Measurements from ENCODE around the gene TSFM.
A peak's percentile ranks its signal among the peaks of the same experiment; 100 is the strongest.

Gene TSFM

DNA sequence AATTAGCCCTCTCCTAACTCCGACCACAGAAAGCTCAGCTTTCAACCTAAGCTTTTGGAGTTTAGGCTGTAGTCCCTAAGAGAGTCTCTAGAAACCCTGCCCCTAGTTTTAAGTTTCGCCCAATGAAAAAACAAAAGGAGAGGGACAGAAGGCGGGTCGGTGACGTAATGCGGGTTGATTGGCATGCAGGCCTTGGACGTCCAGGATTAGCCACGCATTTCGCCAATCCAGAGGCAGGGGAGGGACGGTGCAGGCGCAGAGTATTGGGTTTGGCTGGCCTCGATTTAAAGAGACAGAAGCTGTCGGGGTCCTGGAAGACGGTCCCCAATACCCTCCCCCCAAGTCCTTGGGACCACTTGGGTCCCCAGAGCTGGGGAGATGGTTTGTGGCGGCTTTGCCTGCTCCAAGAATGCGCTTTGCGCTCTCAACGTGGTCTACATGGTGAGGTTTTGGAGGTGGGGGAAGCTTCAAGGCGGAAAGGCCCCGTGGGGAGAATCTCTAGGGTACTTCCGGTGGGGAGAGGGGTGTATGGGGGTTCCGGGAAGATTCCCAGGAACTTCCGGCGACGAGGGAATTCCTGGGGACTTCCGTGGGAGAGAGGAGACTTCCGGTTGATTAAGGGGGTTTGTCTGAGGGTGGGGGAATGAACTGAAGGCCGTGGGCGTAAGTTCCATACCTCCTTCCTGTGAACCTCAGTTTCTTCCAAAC lies 37.7 kb upstream of the TSFM start, which contains the start of gene TSPAN31:
TSS of gene TSPAN31 (plus strand) at position 263 of the 708 bp plus-strand sequence. CDS start at position 379, 116 bp downstream.
- in situ Hi-C loops (cut with MboI; ENCODE audit: low pct_unique_long_range_greater_than_20kb, low sequenced_read_pairs) = no loop called here
- peak; percentile 98 for DNase-seq

DNA sequence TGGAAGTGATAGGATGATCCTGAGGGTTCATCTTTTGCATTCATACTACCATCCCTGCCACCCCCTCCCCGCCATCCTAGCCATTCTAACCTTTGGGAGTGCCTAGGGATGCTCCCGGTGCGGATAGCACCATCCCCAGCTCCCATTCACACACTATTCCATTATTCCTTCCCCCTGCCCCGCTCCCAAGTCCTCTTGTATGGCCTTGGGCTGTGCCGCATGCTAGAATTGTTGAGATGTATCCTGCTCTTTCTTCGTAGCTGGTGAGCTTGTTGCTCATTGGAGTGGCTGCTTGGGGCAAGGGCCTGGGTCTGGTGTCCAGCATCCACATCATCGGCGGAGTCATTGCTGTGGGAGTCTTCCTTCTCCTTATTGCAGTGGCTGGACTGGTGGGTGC lies 37.1 kb upstream of the TSFM start:
- in situ Hi-C loops (cut with MboI; ENCODE audit: low pct_unique_long_range_greater_than_20kb, low sequenced_read_pairs) = no loop called here
- no peak for DNase-seq

DNA sequence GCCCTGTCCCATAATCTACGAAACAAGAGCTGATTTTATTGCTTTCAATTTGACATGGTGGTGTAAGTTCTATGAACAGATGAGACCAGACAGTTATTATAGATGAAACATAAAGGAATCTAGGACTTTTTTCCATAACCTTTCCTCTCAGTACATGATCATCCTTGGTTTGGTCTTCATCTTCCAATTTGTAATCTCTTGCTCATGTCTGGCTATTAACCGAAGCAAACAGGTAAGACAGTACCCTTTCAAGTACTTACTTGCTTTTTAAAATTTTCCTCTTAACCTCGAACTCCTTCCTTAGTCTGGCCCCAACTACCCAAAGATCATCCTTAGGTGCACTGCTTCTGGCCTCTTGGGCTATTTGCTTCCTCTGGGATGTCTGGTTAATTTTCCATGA lies 36.6 kb upstream of the TSFM start:
- no peak for DNase-seq

DNA sequence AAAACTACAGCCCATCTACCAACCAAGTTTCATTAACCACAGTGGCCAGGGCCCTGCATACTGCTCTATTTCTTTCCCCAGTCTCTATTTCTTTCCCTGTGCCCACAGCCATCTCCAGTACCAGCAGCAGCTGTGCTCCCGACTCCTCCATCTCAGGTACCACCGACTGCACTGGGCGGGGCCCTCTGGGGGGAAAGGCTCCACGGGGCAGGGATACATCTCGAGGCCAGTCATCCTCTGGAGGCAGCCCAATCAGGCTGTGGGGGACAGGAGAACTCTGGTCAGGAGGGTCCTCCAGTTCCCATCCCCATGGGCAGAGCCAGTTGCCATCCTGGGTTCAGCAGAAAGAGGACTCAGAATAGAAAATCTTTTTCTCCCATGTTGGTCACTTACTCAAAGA lies 33.5 kb upstream of the TSFM start:
- in situ Hi-C loops (cut with MboI; ENCODE audit: low pct_unique_long_range_greater_than_20kb, low sequenced_read_pairs) = no loop called here
- no peak for DNase-seq

More for the DNA sequence above, 36.6 kb upstream of the TSFM start:
- in situ Hi-C loops (cut with MboI; ENCODE audit: low pct_unique_long_range_greater_than_20kb, low sequenced_read_pairs) = no loop called here

DNA sequence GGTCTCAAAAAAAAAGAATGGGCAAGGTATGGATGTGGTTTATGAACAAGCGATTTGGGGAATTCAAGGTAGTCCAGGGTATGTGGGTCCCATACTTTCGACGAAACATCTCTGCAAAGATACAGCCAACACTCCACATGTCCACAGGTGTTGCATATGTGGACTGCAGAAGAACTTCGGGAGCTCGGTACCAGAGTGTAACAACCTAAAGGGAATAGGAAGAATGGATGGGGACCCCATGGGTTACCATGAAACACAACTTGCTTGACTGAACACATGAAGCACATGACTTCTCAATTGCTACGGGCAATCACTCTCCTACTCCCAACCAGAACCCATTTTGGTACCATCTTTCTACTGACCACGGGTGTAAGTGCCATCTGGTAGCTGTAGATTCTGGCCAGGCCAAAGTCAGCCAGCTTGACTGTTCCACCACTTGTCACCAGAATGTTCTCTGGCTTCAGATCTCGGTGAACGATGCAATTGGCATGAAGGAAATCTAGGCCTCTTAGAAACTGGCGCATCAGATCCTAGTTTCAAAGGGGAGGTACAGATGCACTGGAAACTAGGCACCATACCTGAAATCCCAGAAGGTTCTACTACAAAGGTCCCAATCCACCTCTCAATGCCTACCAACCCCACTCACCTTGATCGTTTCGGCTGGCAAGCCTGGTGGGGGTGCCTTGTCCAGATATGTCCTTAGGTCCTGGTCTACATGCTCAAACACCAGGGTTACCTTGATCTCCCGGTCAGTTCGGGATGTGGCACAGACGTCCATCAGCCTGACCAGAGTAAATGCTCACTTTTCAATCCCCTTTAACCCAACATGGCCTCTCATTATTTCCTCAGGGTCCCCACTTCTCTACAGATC lies 31.8 kb upstream of the TSFM start:
- DNase-seq = no peak
- in situ Hi-C loops (cut with MboI; ENCODE audit: low pct_unique_long_range_greater_than_20kb, low sequenced_read_pairs) = no loop called here

DNA sequence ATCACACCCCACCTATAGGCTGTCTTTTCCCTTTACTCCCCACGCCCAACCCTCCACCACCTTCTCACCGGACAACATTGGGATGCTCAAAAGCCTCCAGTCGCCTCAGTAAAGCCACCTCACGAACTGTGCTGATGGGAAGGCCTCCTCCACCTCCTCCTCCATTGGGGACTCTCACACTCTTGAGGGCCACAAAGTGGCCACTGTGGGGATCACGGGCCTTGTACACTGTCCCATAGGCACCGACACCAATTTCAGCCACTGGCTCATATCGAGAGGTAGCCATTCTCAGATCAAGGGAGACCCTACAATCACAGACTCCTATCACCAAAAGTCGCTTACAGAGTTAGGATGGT lies 31.2 kb upstream of the TSFM start:
- in situ Hi-C loops (cut with MboI; ENCODE audit: low pct_unique_long_range_greater_than_20kb, low sequenced_read_pairs) = no loop called here
- DNase-seq = no peak

DNA sequence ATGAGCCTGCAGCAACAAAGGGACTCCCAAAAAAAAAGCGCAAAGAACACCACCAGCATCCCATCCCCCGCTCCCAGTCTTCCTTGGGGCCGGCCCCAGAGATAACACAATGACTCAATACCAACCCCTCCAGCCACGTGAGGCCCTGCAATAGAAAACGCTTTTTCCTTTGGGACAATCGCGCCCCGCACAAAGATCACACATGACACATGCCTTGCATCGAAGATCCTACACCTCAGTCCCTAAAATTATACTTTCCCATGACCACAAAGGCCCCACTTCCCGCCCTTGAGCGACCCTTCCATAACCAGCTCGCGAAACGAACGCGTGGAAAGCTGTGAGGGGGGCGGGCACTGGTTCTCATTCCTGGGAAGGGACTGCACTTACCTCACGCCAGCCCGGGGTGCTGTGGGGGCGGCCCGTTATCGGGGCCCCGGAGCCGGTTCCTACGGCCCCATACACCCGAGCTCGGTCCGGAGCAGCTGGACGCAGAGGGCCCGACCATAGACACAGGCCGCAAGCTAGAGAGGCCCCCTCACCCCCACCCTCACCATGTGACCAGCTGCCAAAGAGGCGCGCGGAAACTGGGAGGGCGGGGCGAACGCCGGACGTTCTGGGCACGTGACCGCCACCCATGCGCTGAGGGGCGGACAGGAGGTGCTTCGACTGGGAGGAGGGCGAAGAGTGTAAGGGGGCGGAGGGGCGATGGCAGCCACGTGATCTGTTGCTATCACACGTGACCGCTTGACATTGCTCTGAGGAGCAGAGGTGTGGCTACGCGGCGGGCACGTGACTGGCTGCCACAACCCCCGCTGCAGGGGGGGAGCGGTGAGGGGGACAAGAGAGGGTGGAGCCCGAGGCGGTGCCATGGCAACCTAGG lies 30.6 kb upstream of the TSFM start, which contains the start of gene CDK4:
TSS of gene CDK4 (minus strand) at position 523 of the 880 bp plus-strand sequence. CDS start 593 bp downstream, outside the sequence.
- in situ Hi-C loops (cut with MboI; ENCODE audit: low pct_unique_long_range_greater_than_20kb, low sequenced_read_pairs) = no loop called here
- DNase-seq = peak; percentile 100

DNA sequence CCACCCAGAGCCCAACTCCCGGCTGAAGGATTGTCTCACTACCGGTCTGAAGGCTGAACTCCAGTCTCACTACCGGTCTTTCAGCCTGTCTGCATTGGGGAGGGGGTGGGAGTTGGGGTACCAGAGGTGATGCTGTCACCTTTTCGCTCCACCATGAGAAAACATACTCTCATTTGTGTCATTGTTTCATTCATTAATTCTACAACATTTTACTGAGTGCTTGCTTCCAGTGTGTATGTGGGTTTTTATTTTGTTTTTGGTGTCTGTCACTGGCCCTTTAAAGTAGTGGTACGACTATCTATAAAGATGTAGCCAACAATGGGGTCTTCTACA lies 30.0 kb upstream of the TSFM start:
- no peak for DNase-seq
- in situ Hi-C loops (cut with MboI; ENCODE audit: low pct_unique_long_range_greater_than_20kb, low sequenced_read_pairs) = no loop called here

DNA sequence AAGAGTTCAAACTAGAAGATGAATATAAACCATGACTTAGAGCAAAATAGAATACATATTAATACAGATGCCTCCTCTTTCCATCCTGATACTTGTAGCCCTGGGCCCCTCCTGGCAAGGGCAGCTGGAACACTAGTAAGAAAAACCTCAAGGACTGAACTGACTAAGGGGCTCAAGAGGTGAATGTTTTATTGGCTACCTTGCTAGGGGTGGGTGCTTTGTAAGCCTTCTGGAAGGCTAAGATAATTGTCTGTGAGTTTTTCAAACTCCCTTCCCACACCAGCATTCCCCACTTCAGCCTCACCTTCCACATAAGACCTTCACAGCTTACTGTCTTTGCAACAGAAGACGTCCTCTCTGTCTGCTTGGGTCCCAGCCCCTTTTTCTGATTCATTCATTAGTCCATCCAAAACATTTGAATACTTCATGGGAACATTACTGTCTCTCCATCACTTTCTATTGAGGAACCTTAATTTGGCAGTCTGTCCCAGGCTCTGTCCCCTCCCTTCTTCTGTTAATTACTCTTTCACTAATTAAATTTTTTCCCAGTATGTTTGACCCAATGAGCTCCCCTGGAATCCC lies 28.7 kb upstream of the TSFM start:
- in situ Hi-C loops (cut with MboI; ENCODE audit: low pct_unique_long_range_greater_than_20kb, low sequenced_read_pairs) = no loop called here
- no peak for DNase-seq

DNA sequence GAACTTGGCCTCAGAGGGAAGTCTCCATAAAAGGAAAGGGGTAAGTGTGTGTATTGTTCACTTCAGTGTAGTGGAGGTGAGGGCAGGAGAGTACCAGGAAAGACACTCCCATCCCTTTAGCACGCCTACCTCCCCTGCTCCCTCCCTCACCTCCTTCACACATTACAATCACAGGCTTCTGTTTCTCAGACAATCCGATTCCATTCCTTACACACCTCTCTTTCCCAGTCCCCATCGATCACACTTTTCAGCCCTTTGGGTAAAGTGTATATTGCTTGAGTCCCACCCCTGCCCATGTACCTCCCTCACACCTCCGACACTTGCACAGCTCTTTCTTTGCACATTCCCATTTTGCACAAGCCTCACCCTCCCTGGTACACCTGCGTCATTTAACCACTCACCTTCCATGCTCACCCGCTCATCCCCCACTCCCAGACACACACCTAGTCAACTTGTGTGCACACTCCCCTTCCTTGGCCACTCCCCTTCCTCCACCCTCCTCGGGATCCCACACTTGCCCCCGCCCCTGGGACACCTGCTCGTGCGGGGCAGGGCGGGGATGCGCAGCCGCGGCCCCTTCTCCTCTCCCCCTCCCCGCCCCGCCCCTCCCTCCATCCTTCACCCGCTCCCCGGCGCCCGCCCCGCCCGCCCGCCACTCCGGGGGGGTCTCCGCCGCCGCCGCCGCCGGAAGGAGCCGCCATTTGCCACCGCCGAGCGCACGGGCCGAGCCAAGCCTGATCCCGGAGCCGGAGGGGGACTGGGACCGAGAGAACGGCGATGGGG lies 28.0 kb upstream of the TSFM start, which contains the start of gene MARCHF9:
TSS of gene MARCHF9 (plus strand) at position 693 of the 783 bp plus-strand sequence. CDS start 426 bp downstream, outside the sequence.
- DNase-seq = peak; percentile 53
- in situ Hi-C loops (cut with MboI; ENCODE audit: low pct_unique_long_range_greater_than_20kb, low sequenced_read_pairs) = no loop called here

DNA sequence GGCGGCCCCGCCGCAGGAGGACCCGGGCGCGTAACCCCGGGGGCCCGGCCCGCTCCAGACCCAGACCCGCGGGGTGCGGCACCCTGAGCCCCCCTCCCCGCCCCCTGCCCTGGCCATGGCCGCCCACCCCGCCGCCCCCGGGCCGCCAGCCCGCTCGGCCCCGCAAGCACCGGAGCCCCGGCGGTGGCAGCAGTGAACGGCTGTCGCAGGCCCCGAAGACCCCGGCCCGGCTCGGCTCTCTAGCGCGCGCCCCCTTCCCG lies 27.5 kb upstream of the TSFM start:
- DNase-seq = no peak
- in situ Hi-C loops (cut with MboI; ENCODE audit: low pct_unique_long_range_greater_than_20kb, low sequenced_read_pairs) = no loop called here

DNA sequence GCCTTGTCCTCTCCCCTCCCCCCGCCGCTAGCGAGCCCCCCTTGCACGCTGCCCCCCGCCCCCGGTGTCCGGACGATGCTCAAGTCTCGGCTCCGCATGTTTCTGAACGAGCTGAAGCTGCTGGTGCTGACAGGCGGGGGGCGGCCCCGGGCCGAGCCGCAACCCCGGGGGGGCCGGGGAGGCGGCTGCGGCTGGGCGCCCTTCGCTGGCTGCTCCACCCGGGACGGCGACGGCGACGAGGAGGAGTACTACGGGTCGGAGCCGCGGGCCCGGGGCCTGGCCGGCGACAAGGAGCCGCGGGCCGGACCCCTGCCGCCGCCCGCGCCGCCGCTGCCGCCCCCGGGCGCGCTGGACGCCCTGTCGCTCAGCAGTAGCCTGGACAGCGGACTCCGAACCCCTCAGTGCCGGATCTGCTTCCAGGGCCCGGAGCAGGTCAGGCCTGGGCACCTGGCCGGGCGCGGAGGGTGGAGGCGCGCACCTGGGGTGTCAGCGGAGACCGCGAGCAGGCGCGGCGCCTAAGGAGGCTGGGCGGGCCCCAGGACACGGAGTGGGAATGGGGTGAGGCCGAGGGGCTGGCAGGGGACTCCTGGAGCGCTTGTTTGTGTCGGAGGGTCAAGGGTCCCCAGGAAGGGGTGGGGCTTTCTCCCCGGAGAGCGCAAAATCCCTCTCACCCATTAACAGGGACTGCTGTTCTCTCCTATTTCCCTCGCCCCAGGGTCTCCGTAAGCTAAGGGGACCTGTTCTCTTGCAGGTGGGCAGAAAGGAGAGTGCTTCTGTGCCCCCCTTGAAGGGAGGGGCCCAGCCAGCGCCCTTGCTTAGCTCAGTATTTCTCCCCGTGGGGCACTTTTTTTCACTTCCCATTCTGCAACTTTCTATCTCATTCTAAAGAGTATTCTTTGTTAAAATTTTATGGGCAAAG lies 26.9 kb upstream of the TSFM start:
- DNase-seq = no peak
- in situ Hi-C loops (cut with MboI; ENCODE audit: low pct_unique_long_range_greater_than_20kb, low sequenced_read_pairs) = no loop called here

DNA sequence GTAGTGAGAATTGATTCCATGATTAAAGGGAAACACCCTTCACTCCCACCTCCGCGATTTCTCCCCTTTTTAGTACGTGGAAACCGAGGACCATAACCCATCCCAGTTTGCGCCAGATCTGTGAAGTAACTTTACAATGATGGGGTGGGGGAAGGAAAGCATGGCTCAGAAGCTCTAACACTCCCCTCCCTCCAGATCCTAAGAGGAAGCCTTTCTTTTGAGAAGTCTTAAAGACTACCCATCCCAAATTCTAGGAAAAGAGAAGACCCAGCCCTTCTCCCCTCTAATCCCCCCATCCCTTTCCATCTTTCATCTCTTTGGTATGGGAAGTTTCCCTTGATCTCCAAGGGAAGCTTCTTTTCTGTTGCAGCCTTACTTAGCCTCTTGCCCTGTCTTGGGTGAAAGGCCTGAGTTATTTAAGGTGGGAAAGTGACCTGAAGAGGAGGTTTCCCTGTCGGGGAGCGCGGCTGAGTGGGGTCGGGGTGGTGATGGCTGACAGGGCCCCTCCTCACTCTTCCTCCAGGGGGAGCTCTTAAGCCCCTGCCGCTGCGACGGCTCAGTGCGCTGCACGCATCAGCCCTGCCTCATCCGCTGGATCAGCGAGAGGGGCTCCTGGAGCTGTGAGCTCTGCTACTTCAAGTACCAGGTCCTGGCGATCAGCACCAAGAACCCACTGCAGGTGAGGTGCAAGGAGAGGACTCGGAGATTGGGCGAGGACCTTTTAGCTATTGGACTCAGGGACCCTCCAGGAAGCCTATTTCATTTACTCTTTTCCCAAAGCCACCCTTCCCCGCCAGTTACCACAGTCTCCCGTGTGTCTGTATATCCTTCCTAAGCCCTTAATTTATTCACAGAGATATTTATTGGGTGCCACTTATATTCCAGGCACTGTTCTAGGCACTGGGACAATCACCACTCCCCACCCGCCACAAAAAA lies 25.9 kb upstream of the TSFM start:
- in situ Hi-C loops (cut with MboI; ENCODE audit: low pct_unique_long_range_greater_than_20kb, low sequenced_read_pairs) = no loop called here
- DNase-seq = peak; percentile 79

DNA sequence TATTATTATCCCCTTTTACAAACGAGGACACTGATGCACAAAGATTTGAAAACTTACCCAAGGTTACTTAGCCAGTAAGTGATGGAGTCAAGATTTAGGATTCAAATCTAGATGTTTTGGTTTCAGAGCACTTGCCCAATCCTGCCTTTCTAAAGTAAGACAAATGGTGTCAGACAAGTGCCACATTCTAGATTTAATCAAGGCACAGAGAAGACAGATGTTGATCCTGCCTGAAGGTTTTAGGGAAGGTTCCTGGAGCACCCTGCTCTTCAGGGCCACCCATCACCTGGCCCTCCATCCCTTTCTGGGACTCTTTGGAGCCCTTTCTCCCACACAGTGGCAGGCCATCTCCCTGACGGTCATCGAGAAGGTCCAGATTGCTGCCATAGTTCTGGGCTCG lies 24.8 kb upstream of the TSFM start:
- no peak for DNase-seq
- in situ Hi-C loops (cut with MboI; ENCODE audit: low pct_unique_long_range_greater_than_20kb, low sequenced_read_pairs) = no loop called here

DNA sequence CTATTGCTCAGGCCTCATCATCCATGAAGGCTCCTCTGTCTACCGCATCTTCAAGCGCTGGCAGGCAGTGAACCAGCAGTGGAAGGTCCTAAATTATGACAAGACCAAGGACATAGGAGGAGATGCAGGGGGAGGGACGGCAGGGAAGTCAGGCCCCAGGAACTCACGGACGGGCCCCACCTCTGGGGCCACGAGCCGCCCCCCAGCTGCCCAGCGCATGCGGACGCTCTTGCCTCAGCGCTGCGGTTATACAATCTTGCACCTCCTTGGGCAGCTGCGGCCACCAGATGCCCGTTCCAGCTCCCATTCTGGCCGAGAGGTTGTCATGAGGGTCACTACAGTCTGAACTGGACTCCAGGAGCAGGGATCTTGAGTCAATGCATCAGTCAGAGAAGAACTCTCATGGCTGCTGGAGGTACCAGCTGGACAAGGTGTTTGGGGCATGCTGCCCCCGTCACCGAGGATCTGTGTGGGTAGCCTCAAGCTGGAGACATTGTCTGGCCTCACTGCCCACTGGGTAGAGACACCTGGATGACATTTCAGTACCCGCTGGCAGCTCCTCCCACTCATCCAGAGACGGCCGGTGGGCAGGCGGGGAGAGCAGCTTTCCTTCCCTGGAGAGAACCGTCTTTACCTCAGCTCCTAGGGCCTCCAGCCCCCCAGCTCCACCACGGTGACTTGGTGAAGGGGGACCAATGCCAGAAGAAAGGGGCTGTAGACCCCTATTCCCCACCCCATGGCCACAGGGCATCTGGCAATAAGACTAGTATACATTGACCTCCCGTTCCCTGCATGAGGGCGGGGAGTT lies 23.8 kb upstream of the TSFM start:
- in situ Hi-C loops (cut with MboI; ENCODE audit: low pct_unique_long_range_greater_than_20kb, low sequenced_read_pairs) = no loop called here
- DNase-seq = no peak
